ENCODE measurements around the gene GTF2IRD1.
A peak's percentile ranks its signal among the peaks of the same experiment; 100 is the strongest.
"Not testable (repeated sequence)": the region's sequence is repeated elsewhere in the genome, so short reads cannot be mapped to it uniquely, and the experiment has no call there.

Gene GTF2IRD1

GRCh38 chr7:74467876-74468275 is 14.2 kb downstream of the GTF2IRD1 start:
- DNase-seq (ENCODE audit: low spot score) = no peak

- DNase-seq (ENCODE audit: low spot score) = no peak
Measured at GRCh38 chr7:74470504-74470903, 16.8 kb downstream of the GTF2IRD1 start.

- no peak for DNase-seq (ENCODE audit: low spot score)
Measured at GRCh38 chr7:74473116-74473515, 19.4 kb downstream of the GTF2IRD1 start.

- DNase-seq (ENCODE audit: low spot score) = no peak
Measured at GRCh38 chr7:74474271-74474865, 20.7 kb downstream of the GTF2IRD1 start.

- DNase-seq (ENCODE audit: low spot score) = no peak
Measured at GRCh38 chr7:74475243-74475986, 21.7 kb downstream of the GTF2IRD1 start.

GRCh38 chr7:74475987-74476350 is 22.3 kb downstream of the GTF2IRD1 start:
- peak; percentile 29 for DNase-seq (ENCODE audit: low spot score)

- no peak for DNase-seq (ENCODE audit: low spot score)
Measured at GRCh38 chr7:74476626-74477025, 22.9 kb downstream of the GTF2IRD1 start.

- no peak for DNase-seq (ENCODE audit: low spot score)
Measured at GRCh38 chr7:74478671-74479065, 25.0 kb downstream of the GTF2IRD1 start.

GRCh38 chr7:74479066-74479781 is 25.5 kb downstream of the GTF2IRD1 start:
- peak; percentile 37 for DNase-seq (ENCODE audit: low spot score)

GRCh38 chr7:74479961-74480829 is 26.5 kb downstream of the GTF2IRD1 start:
- no peak for DNase-seq (ENCODE audit: low spot score)

- no peak for DNase-seq (ENCODE audit: low spot score)
Measured at GRCh38 chr7:74480861-74481417, 27.2 kb downstream of the GTF2IRD1 start.

GRCh38 chr7:74481458-74482196 is 27.9 kb downstream of the GTF2IRD1 start:
- no peak for DNase-seq (ENCODE audit: low spot score)

GRCh38 chr7:74482197-74482467 is 28.4 kb downstream of the GTF2IRD1 start:
- DNase-seq (ENCODE audit: low spot score) = no peak

- DNase-seq (ENCODE audit: low spot score) = peak; percentile 27
Measured at GRCh38 chr7:74482629-74483401, 29.1 kb downstream of the GTF2IRD1 start.

- DNase-seq (ENCODE audit: low spot score) = peak; percentile 38
Measured at GRCh38 chr7:74483402-74484336, 30.0 kb downstream of the GTF2IRD1 start.

GRCh38 chr7:74485611-74486010 is 31.9 kb downstream of the GTF2IRD1 start:
- no peak for DNase-seq (ENCODE audit: low spot score)

- not testable (repeated sequence) for DNase-seq (ENCODE audit: low spot score)
Measured at GRCh38 chr7:74488518-74489030, 34.9 kb downstream of the GTF2IRD1 start.

- DNase-seq (ENCODE audit: low spot score) = no peak
Measured at GRCh38 chr7:74489997-74490945, 36.6 kb downstream of the GTF2IRD1 start.

Data from LoVo (cell line).